Activated T-helper 1 cell treated with Interleukin-2 at 50 U/mL for 16 hours (primary cell): ENCODE measurements around the gene TGFA.

Experiments
- DNase-seq: peaks from one replicate; pipeline ENCODE4 v3.0.0-alpha.2; 2020; ENCODE audit warnings: low read depth

Gene TGFA

DNA sequence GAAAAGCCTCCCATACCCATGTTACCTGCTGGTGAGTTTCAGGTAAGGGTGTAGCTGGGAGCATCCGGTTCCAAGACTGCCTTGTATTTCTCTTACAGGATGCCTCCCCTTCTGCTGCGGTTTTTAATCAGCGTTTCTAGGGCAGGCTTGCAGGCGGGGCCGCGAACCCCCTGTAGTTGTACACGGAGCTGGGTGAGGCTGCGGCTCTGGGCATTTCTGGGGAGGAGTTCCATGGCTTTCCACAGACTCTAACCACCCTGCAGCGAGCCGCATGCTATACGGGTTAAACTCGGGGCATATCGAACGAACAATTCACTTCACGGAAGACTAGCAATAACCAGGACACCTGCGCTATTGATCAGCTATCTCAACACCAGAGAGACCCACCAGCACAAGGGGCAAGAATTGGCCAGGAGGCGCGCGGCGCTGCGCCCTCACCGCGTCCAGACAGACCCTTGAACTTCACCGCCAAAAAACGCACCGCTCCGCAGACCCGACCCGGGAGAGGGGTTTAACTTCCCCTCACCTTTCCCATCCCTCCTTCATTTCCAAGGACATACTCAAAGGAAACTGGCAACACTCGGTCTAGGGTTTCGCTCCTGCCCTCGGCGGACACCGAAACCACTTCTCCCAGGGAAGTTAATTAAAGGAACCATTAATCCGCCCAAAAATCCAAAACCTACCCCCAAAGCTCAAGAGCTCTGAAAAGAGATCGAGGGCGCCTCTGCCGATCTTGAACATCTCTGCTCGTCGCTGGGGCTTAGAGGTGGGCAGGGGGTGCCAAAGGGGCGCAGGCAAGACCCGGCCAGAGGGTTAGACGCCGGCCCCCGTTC is 909 bp downstream of the TGFA start:
- DNase-seq: no peak

DNA sequence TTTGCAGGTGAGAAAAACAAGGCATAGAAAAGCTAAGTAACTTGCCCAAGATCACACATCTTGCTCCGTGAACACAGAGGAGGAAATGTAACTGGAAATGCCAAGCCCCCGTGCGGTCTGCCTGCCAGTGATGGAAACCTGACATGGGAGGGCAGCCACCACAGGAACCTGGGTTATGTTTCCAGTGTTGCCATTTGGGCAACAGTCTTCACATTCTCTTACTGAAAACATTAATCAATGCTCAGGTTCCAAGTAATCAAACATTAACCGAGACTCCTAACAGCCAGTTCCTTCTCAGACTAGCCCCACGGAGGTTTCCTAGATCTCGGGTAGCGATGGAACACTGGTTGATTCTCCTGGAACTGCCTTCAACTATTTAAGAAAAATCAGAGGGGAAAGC is 2.5 kb downstream of the TGFA start:
- no peak for DNase-seq

DNA sequence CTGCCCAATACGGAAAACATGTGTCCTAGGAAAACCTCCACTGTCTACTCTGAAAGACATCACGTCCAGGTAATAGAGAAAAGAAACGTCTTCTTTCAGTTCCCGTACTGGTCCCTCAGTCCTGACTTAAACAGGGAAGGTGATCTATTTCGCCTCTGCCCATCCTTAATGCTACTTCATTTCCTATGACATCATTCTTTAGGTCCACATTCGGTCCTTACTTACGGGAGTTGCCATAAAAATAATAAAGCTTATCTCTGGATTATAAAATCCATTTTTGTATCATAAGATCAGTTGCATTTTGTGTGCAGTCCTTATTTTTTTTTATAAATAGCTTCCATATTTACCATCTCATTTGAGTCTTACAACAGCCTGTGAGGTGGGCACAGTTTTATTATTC is 3.7 kb downstream of the TGFA start:
- DNase-seq: no peak

DNA sequence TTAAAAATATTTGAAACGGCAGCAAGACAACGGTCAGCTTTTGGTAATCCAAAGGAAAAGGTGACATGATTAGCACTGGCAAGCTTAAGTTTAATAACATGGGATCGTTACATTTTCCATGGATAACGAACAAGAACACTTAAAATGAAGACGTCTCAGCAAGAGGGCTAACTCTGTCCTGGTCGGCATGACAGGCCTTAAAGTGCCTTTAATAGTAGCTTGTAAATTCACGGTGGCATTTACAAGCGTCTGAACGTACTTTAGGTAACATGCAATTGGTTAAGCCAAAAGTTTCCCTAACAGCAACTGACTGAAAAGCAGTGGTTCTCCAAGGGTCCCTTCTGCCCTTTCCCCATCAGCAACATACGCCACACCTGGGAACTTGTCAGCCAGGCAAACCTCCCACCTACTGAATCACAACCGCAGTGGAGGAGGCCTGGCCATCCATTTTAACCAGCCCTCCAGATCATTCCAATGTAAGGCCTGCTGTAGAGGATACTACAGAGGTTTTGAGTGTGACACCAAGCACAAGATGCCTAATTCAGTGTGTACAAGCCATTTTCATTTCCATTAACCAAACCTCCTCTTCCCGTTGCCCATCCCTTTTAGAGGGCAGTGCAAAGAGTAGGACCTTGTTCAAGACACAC is 4.4 kb downstream of the TGFA start:
- DNase-seq: no peak

DNA sequence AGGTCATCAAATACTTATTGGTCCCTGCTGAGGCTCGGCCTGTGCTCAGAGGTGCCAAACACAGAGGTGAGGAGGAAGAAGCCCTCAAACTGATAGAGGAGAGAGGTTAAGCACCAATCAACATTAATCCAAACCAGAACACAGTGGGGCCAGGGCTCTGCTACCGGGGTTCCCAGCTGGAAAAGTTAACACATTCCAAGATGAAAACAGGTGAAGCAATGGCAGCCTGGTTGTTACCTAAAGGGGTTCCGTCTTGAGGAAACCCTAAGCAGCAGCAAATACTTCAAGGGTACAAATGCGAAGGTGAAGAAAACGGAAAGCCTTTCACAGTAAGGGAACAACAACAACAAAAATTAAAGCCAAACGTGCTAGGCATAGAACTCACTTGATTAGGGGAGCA is 5.4 kb downstream of the TGFA start:
- DNase-seq: no peak

DNA sequence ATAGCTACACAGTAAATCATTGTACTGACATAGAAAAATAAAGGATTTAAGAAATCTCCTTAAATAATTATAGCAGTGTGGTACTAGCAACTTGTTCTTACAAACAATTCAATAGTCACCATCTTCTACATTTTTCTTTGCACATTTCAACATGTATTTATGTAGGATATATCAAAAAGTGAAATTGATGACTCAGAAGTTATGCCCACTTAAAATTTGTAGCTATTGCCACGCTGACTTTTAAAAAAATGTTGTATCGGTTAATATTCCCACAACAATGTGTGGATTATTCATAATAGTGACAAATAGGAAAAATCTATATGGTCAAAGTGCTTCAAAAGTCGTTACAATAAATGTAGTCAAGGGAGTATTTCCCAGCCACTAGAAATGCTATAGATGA is 6.7 kb downstream of the TGFA start:
- DNase-seq: no peak

GRCh38 chr2:70546376-70546775 is 7.2 kb downstream of the TGFA start:
- DNase-seq: no peak

GRCh38 chr2:70541481-70542020 is 12.1 kb downstream of the TGFA start:
- no peak for DNase-seq

DNA sequence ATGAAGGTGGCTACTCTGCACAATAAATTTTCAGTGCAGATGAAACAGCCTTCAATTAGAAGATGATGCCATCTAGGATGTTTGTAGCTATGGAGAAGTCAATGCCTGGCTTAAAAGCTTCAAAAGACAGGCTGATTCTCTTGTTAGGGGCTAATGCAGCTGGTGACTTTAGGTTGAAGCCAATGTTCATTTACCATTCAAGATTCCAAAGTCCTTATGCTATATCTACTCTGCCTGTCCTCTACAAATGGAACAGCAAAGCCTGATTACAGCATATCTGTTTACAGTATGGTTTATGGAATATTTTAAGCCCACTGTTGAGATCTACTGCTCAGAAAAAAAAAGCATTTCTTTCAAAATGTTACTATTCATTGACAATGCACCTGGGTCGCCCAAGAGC is 15.8 kb downstream of the TGFA start:
- no peak for DNase-seq

DNA sequence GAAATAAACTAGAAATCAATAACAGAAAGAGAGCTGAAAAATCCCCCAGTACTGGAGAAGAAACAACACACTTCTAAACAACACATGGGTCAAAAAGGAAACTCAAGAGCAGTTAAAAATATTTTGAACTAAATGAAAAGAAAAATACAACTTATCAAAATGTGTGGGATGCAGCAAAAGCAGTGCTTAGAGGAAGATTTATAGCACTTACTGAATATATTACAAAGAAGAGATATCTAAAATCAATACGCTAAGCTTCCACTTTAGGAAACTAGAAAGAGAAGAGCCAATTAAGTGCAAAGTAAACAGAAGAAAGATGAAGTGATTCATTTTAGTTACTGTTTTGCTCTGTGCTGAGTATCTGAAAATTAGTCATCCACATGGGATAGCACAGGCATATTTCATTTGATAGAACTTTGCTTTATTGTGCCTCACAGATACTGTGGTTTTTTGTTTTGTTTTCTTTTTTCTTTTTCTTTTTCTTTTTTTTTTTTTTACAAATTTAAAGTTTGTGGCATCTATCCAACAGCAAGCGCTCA is 17.0 kb downstream of the TGFA start:
- DNase-seq: no peak

DNA sequence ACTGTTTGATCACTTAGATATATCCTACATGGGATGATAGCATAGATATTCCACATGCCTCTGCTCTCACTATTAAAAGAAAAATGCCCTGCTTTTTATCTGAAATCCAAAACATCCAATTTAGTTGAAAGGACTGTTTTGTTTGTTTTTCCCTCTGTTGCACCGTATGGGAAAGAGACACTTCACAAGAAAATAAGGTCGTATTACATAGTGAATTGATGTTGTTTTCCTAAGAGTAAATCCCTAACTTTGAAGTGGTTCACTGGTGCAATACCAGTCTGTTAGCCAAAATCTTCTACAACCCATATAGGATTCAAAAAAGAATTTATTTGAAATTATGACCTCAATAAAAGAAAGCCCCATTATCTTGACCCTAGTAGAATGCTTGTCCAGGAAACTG is 18.1 kb downstream of the TGFA start:
- DNase-seq: no peak

DNA sequence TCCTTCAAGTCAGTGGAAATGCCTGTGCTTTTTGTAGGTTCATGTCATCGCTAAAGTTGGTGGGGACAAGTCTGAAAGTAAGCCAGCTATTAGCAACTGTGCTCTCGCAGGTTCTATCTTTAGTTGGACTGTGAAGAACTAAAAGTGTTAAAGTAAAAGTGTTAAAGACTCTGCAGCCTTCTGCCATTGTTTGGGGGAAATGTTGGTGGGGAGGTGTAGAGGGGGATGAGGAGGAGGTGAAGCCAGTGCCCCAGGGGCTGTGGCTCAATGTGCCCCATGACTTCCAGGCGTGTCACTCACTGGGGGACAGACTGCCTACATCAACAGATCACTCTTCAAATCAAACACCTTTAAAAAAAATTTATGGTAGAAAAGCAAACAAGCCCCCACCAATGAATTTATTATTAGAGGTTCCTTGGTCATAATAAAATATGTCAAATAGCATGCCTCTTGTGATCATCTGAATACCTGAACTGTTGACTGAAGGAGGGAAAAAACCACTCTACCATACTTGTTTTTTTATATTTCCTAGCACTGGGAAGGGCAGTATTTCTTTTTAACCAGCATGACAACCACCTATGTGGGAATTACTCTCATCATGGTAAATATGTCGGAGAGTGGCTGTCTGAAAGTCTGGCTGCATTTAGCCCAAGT is 19.3 kb downstream of the TGFA start:
- no peak for DNase-seq

DNA sequence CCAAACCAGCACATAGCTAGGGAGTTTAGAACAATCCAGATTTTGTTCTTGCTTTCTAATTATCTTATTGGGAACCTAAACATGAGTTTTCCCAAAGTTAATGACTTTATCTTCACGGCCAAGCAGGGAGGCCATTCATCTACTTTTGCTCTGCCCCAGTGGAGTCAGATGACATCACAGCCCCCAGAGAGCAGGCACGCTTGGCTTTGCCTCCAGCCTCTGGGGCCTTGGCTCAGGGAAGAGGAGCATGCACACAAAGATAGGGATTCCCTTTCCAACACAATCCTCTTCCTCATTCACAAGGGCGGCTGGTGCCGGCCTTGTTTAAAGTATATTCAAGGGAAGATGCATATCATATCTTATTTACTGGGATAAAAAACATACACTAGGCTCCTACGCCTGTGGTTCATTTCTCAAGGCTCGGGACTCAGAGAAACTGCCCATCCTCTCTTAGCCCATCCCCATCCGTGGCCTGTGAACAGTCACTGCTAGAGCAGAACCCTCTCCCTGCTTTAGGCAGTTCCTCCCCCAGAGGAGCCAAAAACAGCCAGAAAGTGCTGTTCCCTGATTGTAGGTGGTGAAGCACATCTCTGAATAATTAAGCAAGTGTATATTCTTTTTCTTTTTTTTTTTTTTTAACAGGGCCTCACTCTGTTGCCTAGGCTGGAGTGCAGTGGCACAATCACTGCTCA is 21.2 kb downstream of the TGFA start:
- DNase-seq: no peak

GRCh38 chr2:70531419-70532086 is 22.1 kb downstream of the TGFA start:
- no peak for DNase-seq

- DNase-seq: no peak
These were observed 24.0 kb downstream of the TGFA start for GRCh38 chr2:70529610-70530009.

DNA sequence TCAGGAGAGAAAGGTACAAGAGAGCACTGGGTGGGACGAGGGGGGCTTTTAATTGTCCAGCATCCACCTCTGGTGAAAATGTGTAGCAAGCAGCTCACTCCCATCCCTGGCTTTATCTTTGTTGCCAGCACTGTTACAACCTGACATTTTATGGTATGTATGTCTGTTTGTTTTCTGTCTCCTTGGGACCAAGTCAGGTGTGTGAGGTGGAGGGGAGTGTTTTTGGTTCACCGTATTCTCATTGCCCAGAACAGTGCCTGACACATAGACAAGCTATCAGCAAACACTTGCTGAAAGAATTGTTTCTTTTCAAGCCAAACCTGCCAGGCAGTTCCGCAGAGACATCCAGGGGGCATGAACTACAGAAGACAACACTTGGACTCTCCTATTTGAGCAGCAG is 24.7 kb downstream of the TGFA start:
- DNase-seq: no peak

DNA sequence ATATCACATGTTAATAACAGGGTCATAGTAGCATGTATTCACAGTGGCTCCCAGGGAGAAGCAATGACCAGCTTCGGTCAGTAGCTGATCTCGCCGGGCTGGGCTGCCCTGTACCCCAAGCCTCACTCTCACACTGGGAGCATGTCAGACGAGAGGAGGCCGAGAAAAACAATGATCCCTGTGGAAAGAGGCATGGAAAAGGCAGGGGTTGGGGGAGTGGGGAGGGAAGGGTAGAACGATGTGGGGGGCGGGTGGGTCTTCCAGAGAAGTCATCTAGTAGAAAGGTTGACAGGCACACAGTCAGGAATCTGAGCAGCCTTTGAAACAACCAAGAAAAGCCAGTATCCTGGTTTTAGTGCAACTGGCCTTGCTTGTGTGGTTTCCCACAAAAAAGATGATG is 25.4 kb downstream of the TGFA start:
- no peak for DNase-seq

GRCh38 chr2:70527447-70528080 is 26.1 kb downstream of the TGFA start:
- DNase-seq: no peak

DNA sequence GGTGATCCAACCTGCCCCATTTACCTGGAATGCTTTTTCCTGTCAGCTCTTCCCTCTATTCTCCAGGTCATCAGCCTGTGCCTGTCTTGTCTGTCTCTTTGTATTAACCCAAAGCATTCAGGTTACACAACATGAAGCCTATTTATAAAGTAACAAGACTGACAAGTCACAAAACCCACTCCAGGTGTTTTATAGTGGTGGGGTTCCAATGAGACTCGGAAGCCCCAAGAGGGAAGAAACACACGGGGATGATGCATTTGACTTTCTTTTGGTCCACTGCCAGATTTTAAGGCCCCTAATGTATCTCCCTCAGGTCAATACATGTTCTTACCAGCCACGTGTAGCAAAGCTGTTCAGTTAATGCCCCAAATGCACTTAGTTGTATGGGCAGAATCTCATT is 27.5 kb downstream of the TGFA start:
- no peak for DNase-seq

- DNase-seq: no peak
These were observed 28.6 kb downstream of the TGFA start for GRCh38 chr2:70525032-70525431.
